IMR-90 (cell line): ENCODE data around the gene TSTD1. TPM values are rescaled to one million over a fixed set of nuclear protein-coding genes. Genes with fewer than 3 reads are reported as not detected.

Experiments
- ATAC-seq: fragments of 200-7000 bp; cut with Tn5 transposase; 2 replicates; pipeline ENCODE4 v1.9.1; 2020; ENCODE audit warnings: low read depth, mild to moderate bottlenecking, moderate library complexity
- BruUV-seq: library from RNA; stranded (reverse); fragments of 400-500 nt; replicated peaks from 2 replicates; lab custom pipeline; 2021; lab: Mats Ljungman, UMichigan
- CTCF ChIA-PET: fragments of 300-600 bp; formaldehyde crosslinking; extraction: SDS; loops from one replicate; lab custom pipeline; 2021; ENCODE audit warnings: antibody characterized with exemption; lab: Yijun Ruan, JAX
- POLR2A ChIA-PET: fragments of 300-600 bp; sonication (Branson Sonifier 250); formaldehyde crosslinking; loops from one replicate; lab custom pipeline; 2022; ENCODE audit warnings: antibody characterized with exemption; ENCODE audit not compliant: unreplicated experiment; lab: Charles Lee
- DNase-seq: peaks from one replicate; pipeline ENCODE4 v3.0.0; 2013
- H2AFZ ChIP-seq: replicated peaks from 2 replicates; pipeline ENCODE3; 2013; ENCODE audit warnings: low read length, mild to moderate bottlenecking; ENCODE audit not compliant: poor library complexity
- H2AK5ac ChIP-seq: 2 replicates; pipeline ENCODE4 v1.6.1; 2013; ENCODE audit warnings: low read depth, low read length, inconsistent platforms
- H2AK9ac ChIP-seq: replicated peaks from 2 replicates; pipeline ENCODE3; 2013; ENCODE audit warnings: mild to moderate bottlenecking, low read depth, low read length, moderate library complexity; ENCODE audit not compliant: poor library complexity
- H2BK120ac ChIP-seq: 2 replicates; pipeline ENCODE4 v1.6.1; 2013; ENCODE audit warnings: low read depth, low read length, inconsistent platforms
- H2BK15ac ChIP-seq: 3 replicates; pipeline ENCODE4 v1.6.1; 2013; ENCODE audit warnings: low read depth, low read length, inconsistent platforms
- H2BK20ac ChIP-seq: 2 replicates; pipeline ENCODE4 v1.6.1; 2013; ENCODE audit warnings: low read depth, mild to moderate bottlenecking, inconsistent platforms, low read length, moderate library complexity
- H2BK5ac ChIP-seq: 2 replicates; pipeline ENCODE4 v1.6.1; 2013; ENCODE audit warnings: mild to moderate bottlenecking, low read depth, low read length, inconsistent platforms; ENCODE audit not compliant: poor library complexity, severe bottlenecking
- H3K14ac ChIP-seq: replicated peaks from 2 replicates; pipeline ENCODE4 v1.6.1; 2013; ENCODE audit warnings: low read depth, low read length, inconsistent platforms
- H3K18ac ChIP-seq: 2 replicates; pipeline ENCODE4 v1.6.1; 2013; ENCODE audit warnings: low read depth, low read length, control low read depth
- H3K23ac ChIP-seq: 2 replicates; pipeline ENCODE4 v1.6.1; 2013; ENCODE audit warnings: low read depth, low read length, inconsistent platforms
- H3K27ac ChIP-seq: 2 replicates; pipeline ENCODE4 v1.5.1; 2013; ENCODE audit warnings: mild to moderate bottlenecking, control low read depth, low read length; ENCODE audit not compliant: insufficient read depth
- H3K27me3 ChIP-seq: 2 replicates; pipeline ENCODE4 v1.6.1; 2013; ENCODE audit warnings: low read length; ENCODE audit not compliant: control insufficient read depth, insufficient read depth
- H3K36me3 ChIP-seq: 2 replicates; pipeline ENCODE4 v1.6.1; 2013; ENCODE audit warnings: low read length, mixed read lengths; ENCODE audit not compliant: control insufficient read depth, insufficient read depth
- H3K4ac ChIP-seq: 2 replicates; pipeline ENCODE4 v1.6.1; 2013; ENCODE audit warnings: low read depth, low read length, inconsistent platforms
- H3K4me1 ChIP-seq: 2 replicates; pipeline ENCODE4 v1.6.1; 2013; ENCODE audit warnings: low read length, mixed read lengths; ENCODE audit not compliant: control insufficient read depth, insufficient read depth
- H3K4me2 ChIP-seq: 2 replicates; pipeline ENCODE4 v1.6.1; 2013; ENCODE audit warnings: low read depth, mild to moderate bottlenecking, control low read depth, low read length, moderate library complexity
- H3K4me3 ChIP-seq: 2 replicates; pipeline ENCODE4 v1.5.1; 2013; ENCODE audit warnings: low read depth, mild to moderate bottlenecking, control low read depth, low read length, moderate library complexity; ENCODE audit not compliant: insufficient read depth
- H3K56ac ChIP-seq: 2 replicates; pipeline ENCODE4 v1.6.1; 2013; ENCODE audit warnings: low read length, inconsistent platforms; ENCODE audit not compliant: insufficient read depth; ENCODE audit errors: extremely low read depth
- H3K79me1 ChIP-seq, 2 experiments: 2 replicates each; pipeline ENCODE4 v1.6.1; 2013; ENCODE audit warnings: low read length in 2 of 2, inconsistent platforms in 1 of 2, low read depth in 1 of 2
- H3K9ac ChIP-seq: 2 replicates; pipeline ENCODE4 v1.6.1; 2013; ENCODE audit warnings: low read depth, low read length, control low read depth
- H3K9me1 ChIP-seq: 2 replicates; pipeline ENCODE4 v1.6.1; 2013; ENCODE audit warnings: low read length, inconsistent platforms; ENCODE audit not compliant: insufficient read depth
- H3K9me3 ChIP-seq: 2 replicates; pipeline ENCODE4 v1.6.1; 2013; ENCODE audit warnings: low read length; ENCODE audit not compliant: control insufficient read depth, insufficient read depth
- H4K20me1 ChIP-seq: 2 replicates; pipeline ENCODE4 v1.6.1; 2013; ENCODE audit warnings: low read length, inconsistent platforms; ENCODE audit not compliant: insufficient read depth
- H4K5ac ChIP-seq: 2 replicates; pipeline ENCODE4 v1.6.1; 2013; ENCODE audit warnings: mild to moderate bottlenecking, low read depth, low read length, control low read depth
- H4K8ac ChIP-seq, 2 experiments: 2 replicates each; pipeline ENCODE4 v1.6.1; 2013; ENCODE audit warnings: low read depth in 2 of 2, low read length in 2 of 2, control low read depth in 1 of 2, inconsistent platforms in 1 of 2
- H4K91ac ChIP-seq: 2 replicates; pipeline ENCODE4 v1.6.1; 2013; ENCODE audit warnings: low read depth, low read length, inconsistent platforms; ENCODE audit not compliant: insufficient read depth
- BHLHE40 ChIP-seq: fragments of 150-350 bp; IDR thresholded peaks from 2 replicates; pipeline ENCODE4 v1.6.1; 2016; ENCODE audit warnings: mild to moderate bottlenecking, low read depth, low read length
- CEBPB ChIP-seq: IDR thresholded peaks from 2 replicates; pipeline ENCODE4 v1.6.1; 2012; ENCODE audit warnings: low read depth, low read length, improper control_type of control experiment
- CHD1 ChIP-seq: IDR thresholded peaks from 2 replicates; pipeline ENCODE4 v1.6.1; 2012; ENCODE audit warnings: low read depth, low read length, improper control_type of control experiment
- CTCF ChIP-seq: conservative IDR thresholded peaks from 2 replicates; pipeline ENCODE4 v1.5.1; 2012; ENCODE audit warnings: mild to moderate bottlenecking, low read depth, low read length, improper control_type of control experiment
- ELK1 ChIP-seq: fragments of 150-350 bp; IDR thresholded peaks from 2 replicates; pipeline ENCODE4 v1.6.1; 2016; ENCODE audit warnings: low read depth, mild to moderate bottlenecking, low read length, moderate library complexity, borderline replicate concordance
- FOS ChIP-seq: fragments of 150-350 bp; IDR thresholded peaks from 2 replicates; pipeline ENCODE4 v1.6.1; 2016; ENCODE audit warnings: low read depth, low read length
- MAFK ChIP-seq: IDR thresholded peaks from 2 replicates; pipeline ENCODE4 v1.6.1; 2012; ENCODE audit warnings: low read depth, low read length, improper control_type of control experiment
- MAZ ChIP-seq: IDR thresholded peaks from 2 replicates; pipeline ENCODE4 v1.6.1; 2012; ENCODE audit warnings: low read depth, mild to moderate bottlenecking, low read length, improper control_type of control experiment, moderate library complexity, borderline replicate concordance
- MXI1 ChIP-seq: IDR thresholded peaks from 2 replicates; pipeline ENCODE4 v1.6.1; 2012; ENCODE audit warnings: low read depth, mild to moderate bottlenecking, low read length, moderate library complexity, borderline replicate concordance
- NFE2L2 ChIP-seq: fragments of 150-350 bp; IDR thresholded peaks from 2 replicates; pipeline ENCODE4 v1.6.1; 2016; ENCODE audit warnings: low read depth, mild to moderate bottlenecking, low read length
- POLR2A ChIP-seq: IDR thresholded peaks from 2 replicates; pipeline ENCODE4 v1.6.1; 2012; ENCODE audit warnings: mild to moderate bottlenecking, low read depth, low read length
- RAD21 ChIP-seq: IDR thresholded peaks from 2 replicates; pipeline ENCODE4 v1.6.1; 2012; ENCODE audit warnings: low read length, improper control_type of control experiment
- RCOR1 ChIP-seq: IDR thresholded peaks from 2 replicates; pipeline ENCODE4 v1.6.1; 2012; ENCODE audit warnings: mild to moderate bottlenecking, low read length, improper control_type of control experiment; ENCODE audit not compliant: insufficient replicate concordance
- RFX5 ChIP-seq: IDR thresholded peaks from 2 replicates; pipeline ENCODE4 v1.8.0; 2012; ENCODE audit warnings: low read depth, mild to moderate bottlenecking, low read length, moderate library complexity
- SMC3 ChIP-seq: fragments of 150-350 bp; IDR thresholded peaks from 2 replicates; pipeline ENCODE4 v1.6.1; 2016; ENCODE audit warnings: low read depth, mild to moderate bottlenecking, antibody characterized with exemption, low read length, moderate library complexity
- USF2 ChIP-seq: fragments of 150-350 bp; IDR thresholded peaks from 2 replicates; pipeline ENCODE4 v1.6.1; 2017; ENCODE audit warnings: mild to moderate bottlenecking, antibody characterized with exemption, low read length, low read depth
- WGBS, 2 experiments: methylation state at CpG; one replicate each; pipeline versions ENCODE4 v1.1.5 to v1.1.7; 2013; ENCODE audit warnings: missing lambda C conversion rate in 2 of 2; ENCODE audit not compliant: insufficient read length in 1 of 2; ENCODE audit errors: extremely low coverage in 2 of 2; 5-methylcytosine and 5-hydroxymethylcytosine counted together
- dilution Hi-C: fragments of 300-500 bp; cut with HindIII; formaldehyde crosslinking; loops from one replicate; pipeline ENCODE4 v1.14.3; 2018; ENCODE audit warnings: low sequenced_read_pairs; ENCODE audit not compliant: unreplicated experiment
- in situ Hi-C: fragments of 300-500 bp; cut with MboI; formaldehyde crosslinking; loops from 3 replicates; pipeline ENCODE4 v1.14.3; 2019; ENCODE audit warnings: low sequenced_read_pairs, inconsistent platforms, mixed read lengths
- intact Hi-C: fragments of 100-400 bp; cut with micrococcal nuclease; formaldehyde crosslinking; loops from 2 replicates; pipeline ENCODE4 v1.10.0; 2022
- polyA plus RNA-seq, 3 experiments: library from polyadenylated mRNA; depleted of rRNA; stranded (reverse); fragments of >200 nt; gene quantifications; 2 replicates each; pipeline ENCODE4 v1.2.3, GENCODE V29; 2012; ENCODE audit warnings: low replicate concordance in 1 of 3
- total RNA-seq: library from RNA; depleted of rRNA; stranded (reverse); fragments of >200 nt; gene quantifications from 2 replicates; pipeline ENCODE4 v1.2.3, GENCODE V29; 2012

Gene TSTD1
- total and polyA plus RNA-seq, 2 of the 4 experiments (the other 2 are of a cell fraction): 0.21 TPM; not detected in 1

- dilution Hi-C loops (no loop called here), in situ Hi-C loops (no loop called here), intact Hi-C loops (no loop called here)
- Histone ChIP-seq H3K4me1 (no peaks in the 10 kb centered on the region), H4K20me1 (no peaks in the 10 kb centered on the region; the same call in none of the 2 replicates), H2BK120ac (no peak overlapping the region), H2BK5ac (no peak overlapping the region), H3K9me3 (no peaks in the 10 kb centered on the region), H2BK20ac (no peak overlapping the region), H3K4me3 (no peak overlapping the region), H3K18ac (no peak overlapping the region), H4K8ac (no peak overlapping the region), H3K9me1 (no peaks in the 10 kb centered on the region), H2AK9ac (peak overlapping the region; percentile 28), H4K5ac (no peak overlapping the region), H3K27me3 (peaks cover 2% of the 10 kb centered on the region; the same call in 1 of the 2 replicates), H3K9ac (no peak overlapping the region), H3K79me1 (no peaks in the 10 kb centered on the region), H2AFZ (peak overlapping the region; percentile 21), H3K56ac (no peak overlapping the region), H3K27ac (no peak overlapping the region), H3K14ac (no peak overlapping the region), H2AK5ac (no peak overlapping the region; the same call in 1 of the 2 replicates), H4K91ac (no peak overlapping the region), H3K4me2 (no peak overlapping the region), H3K23ac (no peak overlapping the region), H2BK15ac (no peak overlapping the region), H3K4ac (no peak overlapping the region), H3K36me3 (no peaks in the 10 kb centered on the region)
- WGBS, 2 experiments: 87% methylated on average over 3 of the region's 9 CpGs; no CpG with 5 or more reads in 1 of the 2 experiments
- DNase-seq: no peak
- BruUV-seq: no TSS peak
- no peak for ATAC-seq
- POLR2A ChIA-PET: no interaction called here
- no peak for TF ChIP-seq NFE2L2
- no peak for TF ChIP-seq POLR2A
- TF ChIP-seq SMC3: no peak
- TF ChIP-seq ELK1: no peak
- TF ChIP-seq CHD1: no peak
- no peak for TF ChIP-seq RFX5
- TF ChIP-seq RAD21: no peak
- no peak for TF ChIP-seq MAFK
- no peak for TF ChIP-seq CTCF
- TF ChIP-seq MXI1: no peak
- no peak for TF ChIP-seq USF2
- no peak for TF ChIP-seq BHLHE40
- no peak for TF ChIP-seq FOS
- TF ChIP-seq MAZ: no peak
- no peak for TF ChIP-seq CEBPB
- TF ChIP-seq RCOR1: no peak
- CTCF ChIA-PET: no interaction called here
These were observed 30.5 kb upstream of the TSTD1 start for GRCh38 chr1:161069241-161069640.
